ENCODE measurements around the gene ABCB7.
"Not testable (repeated sequence)": the region's sequence is repeated elsewhere in the genome, so short reads cannot be mapped to it uniquely, and the experiment has no call there.

Gene ABCB7

DNA sequence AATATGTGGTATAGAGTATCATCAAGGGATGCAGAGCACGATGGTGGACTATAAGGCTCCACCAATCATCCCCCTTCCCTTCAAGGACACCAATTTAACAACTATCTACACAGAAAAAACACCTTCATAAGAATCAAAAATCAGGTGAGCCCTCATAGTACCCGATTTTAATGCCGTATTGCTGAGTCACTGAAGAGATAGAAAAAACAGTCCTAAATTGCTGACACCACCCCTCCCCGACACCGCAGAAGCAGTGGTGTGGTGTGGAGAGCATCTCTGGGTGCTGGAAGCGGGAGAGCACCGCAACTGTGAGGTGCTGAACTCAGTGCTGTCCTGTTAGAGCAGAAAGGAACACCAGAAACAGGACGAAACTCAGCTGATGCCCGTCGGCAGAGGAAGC is 49.3 kb downstream of the ABCB7 start:
- DNase-seq (ENCODE audit: low read depth, low spot score), result no peak

DNA sequence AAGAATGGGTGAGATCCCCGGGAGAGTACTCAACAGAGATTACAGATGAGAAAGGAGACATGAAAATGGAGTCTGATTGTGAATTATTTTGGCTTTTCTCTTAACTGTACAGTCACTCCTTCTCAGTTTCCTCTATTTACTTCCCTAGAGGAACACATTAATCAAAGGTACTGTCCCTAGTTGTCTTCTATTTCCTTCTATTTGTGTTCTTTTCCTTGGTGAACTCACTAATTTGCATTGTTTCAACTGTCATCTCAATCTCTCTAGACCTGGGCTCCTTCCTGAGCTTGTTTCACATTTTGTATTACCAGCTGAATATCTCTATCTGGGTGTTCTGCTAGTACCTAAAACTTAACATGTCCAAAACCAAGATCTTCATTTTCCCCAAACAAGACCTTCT is 59.8 kb downstream of the ABCB7 start:
- no peak for DNase-seq (ENCODE audit: low read depth, low spot score)

DNA sequence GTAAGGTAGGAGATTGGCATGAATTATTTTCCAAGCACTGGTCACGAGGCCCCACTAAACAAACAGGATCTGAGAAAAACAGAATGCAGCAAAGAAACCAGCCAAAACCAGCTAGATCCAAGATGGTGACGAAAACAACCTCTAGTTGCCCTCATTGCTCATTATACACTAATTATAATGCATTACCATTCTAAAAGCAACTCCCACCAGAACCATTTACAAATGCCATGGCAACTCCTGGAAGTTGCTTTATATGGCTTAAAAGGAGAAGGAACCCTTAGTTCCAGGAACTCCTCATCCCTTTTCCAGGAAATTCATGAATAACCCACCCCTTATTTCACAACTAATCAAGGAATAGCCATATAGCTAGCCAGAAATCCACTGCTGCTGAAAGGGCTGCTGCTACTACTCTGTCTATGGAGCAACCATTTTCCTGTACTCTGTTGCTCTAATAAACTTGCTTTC is 69.3 kb downstream of the ABCB7 start:
- no peak for DNase-seq (ENCODE audit: low read depth, low spot score)

DNA sequence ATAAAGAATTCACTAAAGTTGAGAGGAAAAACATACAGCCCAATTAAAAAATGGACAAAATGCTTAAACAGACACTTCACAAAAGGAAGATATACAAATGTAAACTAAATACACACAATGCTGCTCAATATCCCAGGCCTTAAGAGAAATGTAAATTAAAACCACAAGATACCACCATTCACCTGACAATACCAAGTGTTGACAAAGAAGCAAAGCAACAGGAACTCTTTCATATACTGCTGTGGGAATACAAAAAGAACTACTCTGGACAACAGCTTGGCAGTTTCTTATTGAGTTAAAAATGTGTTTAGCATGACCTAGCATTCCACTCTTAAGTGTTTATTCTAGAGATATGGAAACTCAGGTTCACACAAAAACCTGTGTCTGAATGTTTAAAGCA is 71.3 kb downstream of the ABCB7 start:
- no peak for DNase-seq (ENCODE audit: low read depth, low spot score)

DNA sequence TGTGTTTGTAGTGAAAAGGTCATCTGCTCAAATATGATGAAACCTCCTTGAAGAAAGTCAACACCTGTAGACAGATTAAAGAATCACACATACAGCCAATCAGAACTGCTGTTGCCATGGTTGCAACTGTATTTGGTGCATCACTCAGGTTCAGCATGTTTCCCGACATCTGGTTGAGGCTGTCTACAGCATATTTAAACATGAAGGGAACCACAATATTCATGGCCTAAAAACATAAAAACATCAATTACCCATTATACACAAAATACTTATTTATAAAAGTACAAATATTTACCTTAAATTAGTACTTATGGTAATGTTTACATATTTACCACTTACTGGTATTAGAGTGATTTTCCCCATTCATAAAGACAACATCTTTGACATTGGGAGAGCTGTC is 79.7 kb downstream of the ABCB7 start:
- no peak for DNase-seq (ENCODE audit: low read depth, low spot score)

DNA sequence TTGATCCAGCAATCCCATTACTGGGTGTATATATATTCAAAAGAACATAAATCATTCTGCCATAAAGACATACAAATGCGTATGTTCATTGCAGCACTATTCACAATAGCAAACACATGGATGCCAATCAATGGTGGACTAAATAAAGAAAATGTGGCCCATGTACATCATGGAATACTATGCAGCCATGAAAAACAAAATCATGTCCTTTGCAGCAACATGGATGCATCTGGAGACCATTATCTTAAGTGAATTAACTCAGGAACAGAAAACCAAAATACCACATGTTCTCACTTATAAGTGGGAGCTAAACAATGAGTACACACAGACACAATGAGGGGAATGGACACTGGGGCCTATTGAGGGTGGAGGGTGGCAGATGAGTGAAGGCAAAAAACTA is 81.6 kb downstream of the ABCB7 start:
- no peak for DNase-seq (ENCODE audit: low read depth, low spot score)

DNA sequence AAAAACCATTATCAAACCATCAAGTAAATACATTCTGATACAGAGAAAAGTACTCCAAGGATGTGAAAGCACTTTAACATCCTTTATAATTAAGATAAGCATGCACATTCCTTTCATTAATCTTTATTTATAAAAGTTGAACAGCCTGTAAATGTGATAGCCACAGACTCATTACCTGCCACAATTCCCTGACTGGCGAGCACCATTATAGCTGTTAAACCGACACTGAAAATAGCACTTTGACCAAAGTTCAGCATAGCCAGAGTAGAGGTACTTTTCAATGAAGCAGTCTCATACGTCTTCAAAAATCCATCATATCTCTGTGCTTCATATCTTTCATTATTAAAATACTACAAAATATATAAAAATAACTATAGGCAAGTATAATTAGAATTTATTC is 84.7 kb downstream of the ABCB7 start:
- no peak for DNase-seq (ENCODE audit: low read depth, low spot score)

DNA sequence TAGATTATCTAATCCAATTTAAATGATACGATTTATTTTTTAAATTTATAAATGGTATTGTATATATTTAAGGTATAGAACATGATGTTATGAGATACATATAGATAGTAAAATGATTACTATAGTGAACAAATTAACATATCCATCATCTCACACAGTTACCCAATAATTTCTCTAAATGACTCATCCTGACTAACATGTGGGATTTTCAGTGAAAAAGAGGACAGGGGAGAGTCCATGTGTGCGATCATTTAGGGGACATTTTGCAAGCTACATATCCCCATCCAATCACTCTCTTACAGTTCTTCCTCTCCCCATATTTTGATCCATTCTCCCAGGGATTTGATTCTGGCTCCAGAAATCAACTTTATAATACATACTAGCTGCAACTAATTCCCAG is 88.2 kb downstream of the ABCB7 start:
- no peak for DNase-seq (ENCODE audit: low read depth, low spot score)

DNA sequence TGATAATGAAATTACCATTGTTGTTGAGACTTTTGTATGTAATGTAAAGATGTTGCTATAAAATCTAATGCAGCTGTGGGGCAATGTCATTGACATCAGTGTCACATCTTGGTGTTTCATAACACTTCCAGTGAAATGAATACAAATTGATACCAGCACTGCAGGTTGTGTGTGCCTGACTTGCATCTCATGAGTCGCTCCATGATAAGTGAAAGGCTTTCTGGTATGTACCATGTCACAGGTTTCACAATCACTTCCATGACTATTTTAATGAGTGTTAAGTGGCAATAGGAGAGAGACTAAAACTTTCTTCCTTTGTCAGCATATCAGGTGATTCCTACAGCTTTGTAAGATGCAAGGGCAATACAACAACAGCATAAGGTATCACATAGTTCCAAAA is 94.4 kb downstream of the ABCB7 start:
- DNase-seq (ENCODE audit: low read depth, low spot score), result no peak

DNA sequence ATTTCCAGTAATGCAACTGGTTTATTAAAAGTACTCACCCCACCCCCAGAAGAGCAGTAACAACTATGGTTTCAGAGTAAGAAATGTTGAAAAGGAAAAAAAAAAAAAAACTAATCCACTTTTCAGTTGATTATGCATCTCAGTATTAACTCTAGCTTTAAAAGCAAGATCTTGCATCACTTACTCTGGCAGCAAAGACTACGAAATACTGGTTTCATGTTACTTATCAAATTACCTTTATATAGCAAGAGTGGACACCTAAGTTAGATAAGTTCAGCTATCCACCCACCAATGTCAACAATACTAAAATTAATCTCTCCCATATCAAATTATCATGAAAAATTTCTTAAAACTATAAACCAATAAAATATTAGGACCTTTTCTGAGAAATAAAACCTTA is 105.0 kb downstream of the ABCB7 start:
- DNase-seq (ENCODE audit: low read depth, low spot score), result no peak

DNA sequence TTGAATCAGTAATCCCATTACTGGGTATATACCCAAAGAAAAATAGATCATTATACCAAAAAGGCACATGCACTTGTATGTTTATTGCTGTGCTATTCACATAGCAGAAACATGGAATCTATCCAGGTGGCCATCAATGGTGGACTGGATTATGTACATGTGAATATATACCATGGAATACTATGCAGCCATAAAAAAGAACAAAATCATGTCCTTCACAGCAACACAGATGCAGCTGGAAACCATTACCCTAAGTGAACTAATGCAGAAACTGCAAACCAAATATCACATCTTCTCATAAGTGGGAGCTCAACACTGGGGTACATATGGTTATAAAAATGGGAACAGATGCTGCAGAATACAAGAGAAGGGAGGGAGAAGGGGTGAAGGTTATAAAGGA is 110.7 kb downstream of the ABCB7 start:
- DNase-seq (ENCODE audit: low read depth, low spot score), result no peak

DNA sequence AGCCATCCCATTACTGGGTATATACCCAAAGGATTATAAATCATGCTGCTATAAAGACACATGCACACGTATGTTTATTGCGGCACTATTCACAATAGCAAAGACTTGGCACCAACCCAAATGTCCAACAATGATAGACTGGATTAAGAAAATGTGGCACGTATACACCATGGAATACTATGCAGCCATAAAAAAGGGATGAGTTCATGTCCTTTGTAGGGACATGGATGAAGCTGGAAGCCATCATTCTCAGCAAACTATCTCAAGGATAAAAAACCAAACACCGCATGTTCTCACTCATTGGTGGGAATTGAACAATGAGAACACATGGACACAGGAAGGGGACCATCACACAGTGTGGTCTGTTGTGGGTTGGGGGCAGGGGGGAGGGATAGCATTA is 111.9 kb downstream of the ABCB7 start:
- DNase-seq (ENCODE audit: low read depth, low spot score), result not testable (repeated sequence)

DNA sequence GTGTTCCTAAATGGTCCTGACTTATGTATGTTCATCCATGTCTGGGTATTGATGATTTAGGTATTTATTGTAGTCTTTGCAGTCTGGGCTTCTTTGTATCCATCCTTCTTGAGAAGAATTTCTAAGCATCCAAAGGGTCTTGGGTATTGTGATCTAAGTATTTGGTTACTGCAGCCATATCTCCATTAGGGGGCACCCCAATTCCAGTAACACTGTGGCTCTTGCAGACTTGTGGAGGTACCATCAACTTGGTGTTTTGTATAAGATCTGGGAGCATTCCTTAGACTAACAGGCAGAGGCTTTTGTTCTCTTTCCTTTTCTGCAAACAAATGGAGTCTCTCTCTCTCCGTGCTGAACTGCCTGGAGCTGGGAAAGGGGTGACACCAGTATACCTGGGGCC is 117.2 kb downstream of the ABCB7 start:
- DNase-seq (ENCODE audit: low read depth, low spot score), result no peak
